ENCODE measurements around the gene GPR55.

DNA sequence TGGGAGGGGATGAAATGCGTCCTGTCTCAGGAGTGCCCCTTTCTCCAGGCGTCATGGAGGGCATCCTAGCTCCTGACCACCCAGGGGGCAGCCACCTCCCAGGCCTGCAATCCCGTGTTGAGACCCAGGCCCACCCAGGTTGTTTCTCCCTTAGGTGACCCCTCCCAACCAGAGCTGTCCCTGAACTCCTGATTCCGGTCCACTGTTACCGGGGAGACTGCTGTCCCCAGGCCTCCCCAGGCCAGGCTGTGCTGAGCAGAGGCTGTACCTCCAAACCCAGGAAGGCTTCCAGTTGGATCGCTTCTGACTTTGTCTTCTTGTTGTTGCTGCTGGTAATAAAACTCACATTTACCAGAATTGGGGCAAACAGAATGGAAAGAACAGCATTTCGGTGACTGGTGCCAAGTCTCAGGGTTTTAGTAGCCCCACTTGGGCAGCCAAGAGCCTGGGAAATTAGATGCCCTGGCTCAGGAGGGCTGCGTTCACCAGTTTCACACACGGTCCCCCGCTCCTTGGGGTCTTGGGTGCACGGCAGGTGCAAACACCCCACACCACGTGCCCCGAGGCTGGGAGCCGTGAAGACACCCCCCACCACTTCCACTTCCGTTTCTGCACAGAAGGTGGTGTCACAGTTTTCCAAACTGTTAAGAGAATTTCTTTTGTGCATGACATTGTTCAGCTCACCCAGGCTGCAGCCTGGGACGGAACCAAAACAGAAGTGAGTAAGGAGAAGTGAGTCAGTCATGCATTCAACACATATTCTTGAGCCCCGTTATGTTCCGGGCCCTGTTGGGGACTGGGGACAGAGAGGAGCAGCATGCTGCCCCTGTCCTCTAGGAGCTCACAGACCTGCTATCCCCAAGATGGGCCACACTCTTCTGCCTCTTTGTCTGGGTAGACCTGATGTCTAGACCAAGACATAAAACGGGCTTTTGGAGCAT lies 30.9 kb downstream of the GPR55 start:
- TF ChIP-seq, protein P1, sequence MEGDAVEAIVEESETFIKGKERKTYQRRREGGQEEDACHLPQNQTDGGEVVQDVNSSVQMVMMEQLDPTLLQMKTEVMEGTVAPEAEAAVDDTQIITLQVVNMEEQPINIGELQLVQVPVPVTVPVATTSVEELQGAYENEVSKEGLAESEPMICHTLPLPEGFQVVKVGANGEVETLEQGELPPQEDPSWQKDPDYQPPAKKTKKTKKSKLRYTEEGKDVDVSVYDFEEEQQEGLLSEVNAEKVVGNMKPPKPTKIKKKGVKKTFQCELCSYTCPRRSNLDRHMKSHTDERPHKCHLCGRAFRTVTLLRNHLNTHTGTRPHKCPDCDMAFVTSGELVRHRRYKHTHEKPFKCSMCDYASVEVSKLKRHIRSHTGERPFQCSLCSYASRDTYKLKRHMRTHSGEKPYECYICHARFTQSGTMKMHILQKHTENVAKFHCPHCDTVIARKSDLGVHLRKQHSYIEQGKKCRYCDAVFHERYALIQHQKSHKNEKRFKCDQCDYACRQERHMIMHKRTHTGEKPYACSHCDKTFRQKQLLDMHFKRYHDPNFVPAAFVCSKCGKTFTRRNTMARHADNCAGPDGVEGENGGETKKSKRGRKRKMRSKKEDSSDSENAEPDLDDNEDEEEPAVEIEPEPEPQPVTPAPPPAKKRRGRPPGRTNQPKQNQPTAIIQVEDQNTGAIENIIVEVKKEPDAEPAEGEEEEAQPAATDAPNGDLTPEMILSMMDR (IDR thresholded peaks at IDR 0.05) = no peak
- no peak for TF ChIP-seq EZH2 (IDR thresholded peaks at IDR 0.05)

Measured in neural progenitor cell (in vitro differentiated cells).